GM13977 (cell line): ENCODE results near the gene ALLC.

Experiments used
- DNase-seq: peaks from one replicate; pipeline ENCODE4 v3.0.0; 2012; ENCODE audit warnings: low spot score
- in situ Hi-C: fragments of 300-500 bp; cut with MboI; formaldehyde crosslinking; loops from one replicate; pipeline ENCODE4 v1.12.0; 2022; ENCODE audit warnings: low sequenced_read_pairs, low pct_unique_long_range_greater_than_20kb, mixed read lengths, inconsistent platforms; ENCODE audit not compliant: unreplicated experiment
- TF ChIP-seq, protein P1 (sequence below): IDR thresholded peaks from 2 replicates; pipeline ENCODE4 v1.5.1; 2012; ENCODE audit warnings: mild to moderate bottlenecking, control low read depth; ENCODE audit not compliant: insufficient read depth; ENCODE audit errors: extremely low read depth, missing control alignments

Gene ALLC

DNA sequence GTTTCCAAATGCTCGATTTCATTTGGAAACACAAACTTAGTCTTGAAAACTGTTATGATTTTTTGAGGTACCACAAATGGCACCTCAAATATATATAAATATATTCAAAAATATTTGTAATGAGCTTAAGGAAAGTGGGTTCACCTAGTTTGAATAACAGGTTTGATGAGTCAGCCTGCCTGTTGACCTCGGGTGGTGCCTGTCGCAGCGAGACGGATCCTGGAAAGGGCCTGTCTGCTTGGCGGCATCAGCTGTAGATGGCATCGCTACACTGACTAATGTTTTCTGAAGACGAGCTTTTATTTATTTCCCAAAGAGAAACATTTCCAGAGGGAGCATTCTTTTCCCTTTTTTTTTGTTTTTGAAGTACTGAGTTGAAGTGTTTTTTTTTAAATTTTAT is 6.9 kb downstream of the ALLC start:
- in situ Hi-C loops = no loop called here
- TF ChIP-seq, protein P1, sequence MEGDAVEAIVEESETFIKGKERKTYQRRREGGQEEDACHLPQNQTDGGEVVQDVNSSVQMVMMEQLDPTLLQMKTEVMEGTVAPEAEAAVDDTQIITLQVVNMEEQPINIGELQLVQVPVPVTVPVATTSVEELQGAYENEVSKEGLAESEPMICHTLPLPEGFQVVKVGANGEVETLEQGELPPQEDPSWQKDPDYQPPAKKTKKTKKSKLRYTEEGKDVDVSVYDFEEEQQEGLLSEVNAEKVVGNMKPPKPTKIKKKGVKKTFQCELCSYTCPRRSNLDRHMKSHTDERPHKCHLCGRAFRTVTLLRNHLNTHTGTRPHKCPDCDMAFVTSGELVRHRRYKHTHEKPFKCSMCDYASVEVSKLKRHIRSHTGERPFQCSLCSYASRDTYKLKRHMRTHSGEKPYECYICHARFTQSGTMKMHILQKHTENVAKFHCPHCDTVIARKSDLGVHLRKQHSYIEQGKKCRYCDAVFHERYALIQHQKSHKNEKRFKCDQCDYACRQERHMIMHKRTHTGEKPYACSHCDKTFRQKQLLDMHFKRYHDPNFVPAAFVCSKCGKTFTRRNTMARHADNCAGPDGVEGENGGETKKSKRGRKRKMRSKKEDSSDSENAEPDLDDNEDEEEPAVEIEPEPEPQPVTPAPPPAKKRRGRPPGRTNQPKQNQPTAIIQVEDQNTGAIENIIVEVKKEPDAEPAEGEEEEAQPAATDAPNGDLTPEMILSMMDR = no peak
- no peak for DNase-seq

DNA sequence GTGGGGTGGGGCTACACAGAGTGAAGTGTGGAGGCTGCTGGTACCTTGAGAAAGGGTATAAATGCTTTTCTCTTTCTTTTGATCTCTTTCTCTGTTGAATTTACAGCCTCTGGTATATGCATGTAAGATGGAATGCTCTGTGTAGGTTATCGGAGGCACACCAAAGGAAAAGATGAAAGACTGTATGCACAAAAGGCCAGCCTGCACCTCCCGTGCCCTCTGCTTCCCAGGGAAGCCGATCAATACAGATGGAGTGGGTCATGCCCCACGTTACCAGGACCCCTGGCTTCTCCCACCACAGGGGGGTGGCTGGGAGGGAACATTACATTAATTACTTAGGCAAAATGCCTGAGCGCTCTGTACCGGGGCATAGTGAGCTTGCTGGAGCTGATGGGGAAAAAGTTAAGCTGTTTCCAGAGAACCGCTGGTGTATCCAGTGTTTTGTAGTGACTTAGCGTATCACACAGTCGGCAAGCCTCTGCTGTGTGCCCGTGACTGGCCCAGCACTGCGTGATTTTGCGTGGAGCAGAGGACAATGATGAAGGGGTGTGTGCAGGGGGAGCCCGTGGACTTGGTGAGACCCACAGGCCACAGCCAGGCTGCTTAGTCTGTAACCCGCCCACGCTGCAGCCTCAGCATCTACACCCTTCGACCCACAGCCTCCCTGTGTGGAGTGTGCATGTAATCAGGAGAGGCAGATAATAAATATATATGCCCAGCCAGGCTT is 8.0 kb downstream of the ALLC start:
- in situ Hi-C loops = no loop called here
- TF ChIP-seq, protein P1 = no peak
- no peak for DNase-seq

- TF ChIP-seq, protein P1 = no peak
- in situ Hi-C loops = no loop called here
- no peak for DNase-seq
These were observed 8.6 kb downstream of the ALLC start for GRCh38 chr2:3666613-3666975.

DNA sequence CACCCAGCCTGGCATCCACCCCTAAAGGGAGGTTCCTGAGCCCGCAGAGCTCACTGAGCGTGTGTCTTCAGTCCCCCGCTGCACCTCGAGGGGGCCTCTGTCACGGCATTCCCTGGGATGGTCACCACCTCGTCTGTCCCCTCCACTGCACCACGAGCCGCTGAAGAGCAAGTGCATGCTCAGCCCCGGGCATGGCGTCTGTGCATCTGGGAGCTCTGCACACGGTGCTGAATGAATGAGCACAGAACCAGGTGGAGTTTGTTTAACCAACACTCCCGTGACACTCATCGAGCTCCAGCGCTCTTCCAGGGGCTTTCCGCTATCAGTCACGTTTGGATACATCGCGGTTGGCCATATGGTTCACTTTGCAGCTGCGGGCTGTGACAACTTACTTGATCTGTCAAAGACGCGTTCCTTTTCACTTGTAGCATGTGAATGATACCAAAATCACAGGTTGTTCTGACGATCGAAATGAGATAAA is 9.2 kb downstream of the ALLC start:
- DNase-seq = no peak
- in situ Hi-C loops = no loop called here
- TF ChIP-seq, protein P1 = no peak

GRCh38 chr2:3669656-3670055 is 11.7 kb downstream of the ALLC start:
- in situ Hi-C loops = no loop called here
- no peak for DNase-seq
- TF ChIP-seq, protein P1 = no peak

DNA sequence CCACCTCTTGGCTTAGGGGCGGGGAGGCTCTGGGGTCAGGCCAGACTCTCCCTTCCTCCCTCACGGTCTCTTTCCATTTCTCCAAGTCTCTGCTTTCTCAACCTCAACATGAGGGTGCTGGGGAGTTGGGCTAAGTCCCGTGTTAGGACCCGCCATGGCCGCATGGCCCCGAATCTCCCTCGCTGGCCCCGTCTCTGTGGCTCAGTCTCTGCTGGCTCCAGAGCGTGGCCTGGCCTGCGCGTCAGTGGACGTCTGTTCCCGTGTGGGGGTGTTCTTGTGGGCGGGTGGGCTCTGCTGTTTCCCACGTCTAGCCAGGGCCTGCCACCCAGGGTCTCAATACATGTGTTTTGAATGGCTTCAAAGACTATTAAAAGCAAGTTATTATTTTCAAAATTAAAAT is 12.4 kb downstream of the ALLC start:
- in situ Hi-C loops = no loop called here
- DNase-seq = no peak
- TF ChIP-seq, protein P1 = no peak
